ENCODE data around the gene LRRC61.
"Not testable (repeated sequence)": the region's sequence is repeated elsewhere in the genome, so short reads cannot be mapped to it uniquely, and the experiment has no call there.

The LRRC61 gene

DNA sequence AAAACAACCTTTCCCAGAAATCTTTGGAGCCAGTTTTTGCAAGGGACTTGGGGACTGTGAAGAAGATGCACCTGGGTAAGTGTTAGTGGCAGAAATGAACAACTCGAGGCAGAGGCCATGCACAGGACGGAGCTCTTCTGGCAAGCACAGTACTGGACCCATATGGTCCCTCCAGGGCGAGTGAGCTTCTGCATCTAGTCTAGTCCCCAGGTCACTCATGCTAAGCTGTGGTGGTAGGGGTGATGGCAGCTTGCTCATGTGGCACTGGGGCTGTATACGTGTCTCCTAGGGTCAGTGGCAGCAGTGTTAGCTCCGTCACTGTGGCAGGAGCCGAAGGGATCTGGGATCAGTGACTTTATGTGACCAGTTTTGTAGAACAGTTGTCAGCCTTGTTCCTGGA is 9.3 kb upstream of the LRRC61 start:
- DNase-seq: no peak
- H3K4me3 Mint-ChIP-seq: no peak overlapping the region
- H3K27ac Mint-ChIP-seq: no peak overlapping the region
- TF ChIP-seq, protein P1, sequence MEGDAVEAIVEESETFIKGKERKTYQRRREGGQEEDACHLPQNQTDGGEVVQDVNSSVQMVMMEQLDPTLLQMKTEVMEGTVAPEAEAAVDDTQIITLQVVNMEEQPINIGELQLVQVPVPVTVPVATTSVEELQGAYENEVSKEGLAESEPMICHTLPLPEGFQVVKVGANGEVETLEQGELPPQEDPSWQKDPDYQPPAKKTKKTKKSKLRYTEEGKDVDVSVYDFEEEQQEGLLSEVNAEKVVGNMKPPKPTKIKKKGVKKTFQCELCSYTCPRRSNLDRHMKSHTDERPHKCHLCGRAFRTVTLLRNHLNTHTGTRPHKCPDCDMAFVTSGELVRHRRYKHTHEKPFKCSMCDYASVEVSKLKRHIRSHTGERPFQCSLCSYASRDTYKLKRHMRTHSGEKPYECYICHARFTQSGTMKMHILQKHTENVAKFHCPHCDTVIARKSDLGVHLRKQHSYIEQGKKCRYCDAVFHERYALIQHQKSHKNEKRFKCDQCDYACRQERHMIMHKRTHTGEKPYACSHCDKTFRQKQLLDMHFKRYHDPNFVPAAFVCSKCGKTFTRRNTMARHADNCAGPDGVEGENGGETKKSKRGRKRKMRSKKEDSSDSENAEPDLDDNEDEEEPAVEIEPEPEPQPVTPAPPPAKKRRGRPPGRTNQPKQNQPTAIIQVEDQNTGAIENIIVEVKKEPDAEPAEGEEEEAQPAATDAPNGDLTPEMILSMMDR (IDR thresholded peaks at IDR 0.05): no peak
- no peaks in the 10 kb centered on the region for H3K27me3 Mint-ChIP-seq (ENCODE audit: low read depth, poor library complexity)
- peaks cover 15% of the 10 kb centered on the region for H3K4me1 Mint-ChIP-seq
- H3K9me3 Mint-ChIP-seq: peaks cover 3% of the 10 kb centered on the region
- H3K36me3 Mint-ChIP-seq (ENCODE audit: low read depth): no peaks in the 10 kb centered on the region

DNA sequence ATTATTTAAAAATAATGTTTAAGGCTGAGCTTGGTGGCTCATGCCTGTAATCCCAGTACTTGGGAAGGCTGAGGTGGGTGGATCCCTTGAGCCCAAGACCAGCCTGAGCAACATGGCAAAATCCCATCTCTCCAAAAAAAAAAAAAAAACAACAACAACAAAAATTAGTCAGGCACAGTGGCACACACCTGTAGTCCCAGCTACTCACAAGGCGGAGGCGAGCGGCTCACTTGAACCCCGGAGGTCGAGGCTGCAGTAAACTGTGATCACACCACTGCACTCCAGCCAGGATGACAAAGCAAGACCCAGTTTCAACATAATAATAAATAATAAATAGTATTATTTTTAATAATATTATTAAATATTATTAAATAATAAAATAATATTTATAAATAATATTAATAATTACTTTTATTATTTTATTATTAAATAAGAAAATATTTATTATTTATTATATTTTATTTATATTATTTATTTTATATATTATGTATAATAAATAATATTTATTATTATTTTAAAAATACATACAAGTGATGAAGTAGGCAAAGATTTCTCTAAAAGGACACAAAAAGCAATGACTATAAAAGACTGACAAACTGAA is 8.4 kb upstream of the LRRC61 start:
- no peaks in the 10 kb centered on the region for H3K27me3 Mint-ChIP-seq (ENCODE audit: low read depth, poor library complexity)
- TF ChIP-seq, protein P1 (IDR thresholded peaks at IDR 0.05): no peak
- no peak for DNase-seq
- H3K4me1 Mint-ChIP-seq: peaks cover 11% of the 10 kb centered on the region
- H3K9me3 Mint-ChIP-seq: no peaks in the 10 kb centered on the region
- no peak overlapping the region for H3K27ac Mint-ChIP-seq
- no peaks in the 10 kb centered on the region for H3K36me3 Mint-ChIP-seq (ENCODE audit: low read depth)
- no peak overlapping the region for H3K4me3 Mint-ChIP-seq

DNA sequence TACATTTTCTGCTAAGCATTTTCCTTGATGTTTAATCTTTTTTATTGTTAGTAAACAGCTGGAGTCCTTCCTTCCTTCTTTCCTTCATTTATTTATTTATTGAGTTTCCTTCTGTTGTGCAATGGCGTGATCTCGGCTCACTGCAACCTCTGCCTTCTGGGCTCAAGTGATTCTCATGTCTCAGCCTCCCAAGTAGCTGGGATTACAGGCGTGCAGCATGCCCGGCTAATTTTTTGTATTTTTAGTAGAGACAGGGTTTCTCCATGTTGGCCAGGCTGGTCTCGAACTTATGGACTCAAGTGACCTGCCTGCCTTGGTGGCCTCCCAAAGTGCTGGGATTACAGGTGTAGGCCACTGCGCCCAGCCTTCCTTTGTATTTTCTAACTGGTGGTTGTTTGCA is 6.2 kb upstream of the LRRC61 start:
- H3K9me3 Mint-ChIP-seq: not testable (repeated sequence)

DNA sequence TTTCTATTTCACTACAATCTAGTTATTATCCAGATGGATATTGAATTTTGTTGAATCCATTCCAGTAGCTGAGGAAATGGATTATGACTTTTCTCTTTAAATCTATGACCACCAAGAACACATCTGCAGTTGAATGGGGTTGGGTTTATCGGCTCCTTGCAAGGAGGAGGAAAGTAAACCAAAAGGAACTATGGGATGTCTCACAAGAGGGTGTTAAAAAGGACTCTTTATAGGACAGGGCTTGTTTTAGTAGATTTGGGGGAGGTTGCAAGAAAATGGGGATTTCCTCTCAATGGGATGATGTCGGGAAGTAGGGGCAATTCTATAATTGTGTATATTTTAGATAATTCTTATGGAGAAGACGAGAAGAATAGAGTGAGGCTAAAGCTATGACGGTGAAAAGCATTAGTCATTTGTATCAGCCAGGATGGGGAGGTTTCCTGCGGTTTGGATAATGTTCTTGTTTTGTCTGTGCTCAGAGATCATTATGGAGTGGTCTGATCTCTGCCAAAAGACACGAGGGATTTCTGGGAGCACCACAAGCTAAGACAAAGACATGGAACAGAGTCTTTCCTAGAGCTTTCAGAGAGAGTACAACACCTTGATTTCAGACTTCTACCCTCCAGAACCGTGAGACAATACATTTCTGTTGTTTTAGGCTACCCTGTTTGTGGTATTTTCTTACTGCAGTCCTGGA is 5.3 kb upstream of the LRRC61 start:
- DNase-seq: no peak
- TF ChIP-seq, protein P1 (IDR thresholded peaks at IDR 0.05): no peak
- H3K4me3 Mint-ChIP-seq: no peak overlapping the region
- H3K27ac Mint-ChIP-seq: no peak overlapping the region
- no peaks in the 10 kb centered on the region for H3K9me3 Mint-ChIP-seq
- peaks cover 9% of the 10 kb centered on the region for H3K4me1 Mint-ChIP-seq
- peaks cover 13% of the 10 kb centered on the region for H3K27me3 Mint-ChIP-seq (ENCODE audit: low read depth, poor library complexity)
- H3K36me3 Mint-ChIP-seq (ENCODE audit: low read depth): no peaks in the 10 kb centered on the region

More for the DNA sequence above, 6.2 kb upstream of the LRRC61 start:
- DNase-seq; H3K36me3 Mint-ChIP-seq (ENCODE audit: low read depth); H3K4me3 Mint-ChIP-seq; H3K27ac Mint-ChIP-seq: not testable (repeated sequence)
- peaks cover 11% of the 10 kb centered on the region for H3K4me1 Mint-ChIP-seq
- H3K27me3 Mint-ChIP-seq (ENCODE audit: low read depth, poor library complexity): peaks cover 13% of the 10 kb centered on the region

DNA sequence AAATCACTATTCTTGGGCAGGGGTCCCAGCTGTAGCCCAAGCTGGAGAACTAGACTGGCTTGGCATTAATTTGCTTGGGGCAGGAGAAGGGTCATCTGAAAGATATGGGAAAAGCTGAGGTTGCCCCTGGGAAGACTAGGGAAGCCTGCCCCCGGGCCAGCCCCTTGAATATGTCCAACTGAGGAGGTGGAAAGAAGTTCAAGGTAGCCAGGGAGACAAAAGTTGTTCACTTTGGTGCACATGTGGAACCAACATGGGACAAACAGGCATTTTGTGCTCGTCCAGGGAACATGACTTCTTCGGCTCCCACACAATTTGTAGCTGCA is 1.4 kb upstream of the LRRC61 start:
- Mint-ChIP-seq H3K4me3 (no peak overlapping the region), H3K27me3 (ENCODE audit: low read depth, poor library complexity) (peaks cover 19% of the 10 kb centered on the region), H3K27ac (no peak overlapping the region), H3K4me1 (peaks cover 19% of the 10 kb centered on the region), H3K9me3 (no peaks in the 10 kb centered on the region), H3K36me3 (ENCODE audit: low read depth) (no peaks in the 10 kb centered on the region)
- DNase-seq: no peak
- TF ChIP-seq, protein P1 (IDR thresholded peaks at IDR 0.05): no peak

DNA sequence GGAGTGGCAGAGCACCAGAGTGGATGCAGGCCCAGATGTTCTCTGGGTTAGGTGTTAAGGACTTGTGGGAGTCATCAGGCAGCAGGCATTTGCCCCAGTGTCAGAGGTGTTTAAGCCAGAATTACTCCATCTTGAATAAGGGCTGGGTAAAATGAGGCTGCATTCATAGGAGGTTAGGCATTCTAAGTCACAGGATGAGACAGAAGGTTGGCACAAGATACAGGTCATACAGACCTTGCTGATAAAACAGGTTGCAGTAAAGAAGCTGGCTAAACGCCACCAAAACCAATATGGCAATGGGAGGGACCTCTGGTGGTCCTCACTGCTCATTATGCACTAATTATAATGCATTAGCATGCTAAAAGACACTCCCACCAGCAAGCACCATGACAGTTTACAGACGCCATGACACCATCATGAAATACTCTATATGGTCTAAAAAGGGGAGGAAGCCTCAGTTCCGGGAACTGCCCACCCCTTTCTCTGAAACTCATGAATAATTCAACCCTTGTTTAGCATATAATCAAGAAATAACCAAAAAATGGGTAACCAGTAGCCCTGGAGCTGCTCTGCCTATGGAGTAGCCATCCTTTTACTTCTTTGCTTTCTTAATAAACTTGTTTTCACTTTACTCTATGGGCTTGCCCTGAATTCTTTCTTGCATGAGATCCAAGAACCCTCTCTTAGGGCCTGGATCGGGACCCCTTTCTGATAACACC is 882 bp upstream of the LRRC61 start:
- no peaks in the 10 kb centered on the region for H3K36me3 Mint-ChIP-seq (ENCODE audit: low read depth)
- TF ChIP-seq, protein P1 (IDR thresholded peaks at IDR 0.05): no peak
- no peak for DNase-seq
- H3K4me3 Mint-ChIP-seq: no peak overlapping the region
- H3K27me3 Mint-ChIP-seq (ENCODE audit: low read depth, poor library complexity): peaks cover 19% of the 10 kb centered on the region
- no peak overlapping the region for H3K27ac Mint-ChIP-seq
- H3K4me1 Mint-ChIP-seq: peaks cover 19% of the 10 kb centered on the region
- H3K9me3 Mint-ChIP-seq: no peaks in the 10 kb centered on the region
